ENCODE results near the gene ZNF780B.

ZNF780B gene

GRCh38 chr19:39996811-39997637 lies 59.0 kb downstream of the ZNF780B start, which contains the start of gene ZNF546:
Gene ZNF546, plus strand, starts transcription at chr19:39997060. Its CDS starts 1,267 bp downstream, at chr19:39998327.
- no peak for TF ChIP-seq CTCF (IDR thresholded peaks at IDR 0.05; ENCODE audit: control insufficient read depth, insufficient read depth, low read depth, low read length, missing control alignments)
- no peak for DNase-seq (ENCODE audit: low read depth)
- peak within 1 kb of the TSS; percentile 79 for H3K4me3 ChIP-seq (ENCODE audit: control insufficient read depth, low read depth, low read length)

- no peak for DNase-seq (ENCODE audit: low read depth)
- H3K4me3 ChIP-seq (ENCODE audit: control insufficient read depth, low read depth, low read length): peak overlapping the region; percentile 79
- no peak for TF ChIP-seq CTCF (IDR thresholded peaks at IDR 0.05; ENCODE audit: control insufficient read depth, insufficient read depth, low read depth, low read length, missing control alignments)
Observed at GRCh38 chr19:39996218-39996810, 59.7 kb downstream of the ZNF780B start.

GRCh38 chr19:39995794-39996193 lies 60.2 kb downstream of the ZNF780B start:
- TF ChIP-seq CTCF (IDR thresholded peaks at IDR 0.05; ENCODE audit: control insufficient read depth, insufficient read depth, low read depth, low read length, missing control alignments): no peak
- no peak for DNase-seq (ENCODE audit: low read depth)
- H3K4me3 ChIP-seq (ENCODE audit: control insufficient read depth, low read depth, low read length): no peak overlapping the region; the same call in 1 of the 2 replicates

- no peak for TF ChIP-seq CTCF (IDR thresholded peaks at IDR 0.05; ENCODE audit: control insufficient read depth, insufficient read depth, low read depth, low read length, missing control alignments)
- DNase-seq (ENCODE audit: low read depth): no peak
- no peak overlapping the region for H3K4me3 ChIP-seq (ENCODE audit: control insufficient read depth, low read depth, low read length)
Observed at GRCh38 chr19:39994361-39994760, 61.7 kb downstream of the ZNF780B start.

- TF ChIP-seq CTCF (IDR thresholded peaks at IDR 0.05; ENCODE audit: control insufficient read depth, insufficient read depth, low read depth, low read length, missing control alignments): no peak
- DNase-seq (ENCODE audit: low read depth): no peak
- H3K4me3 ChIP-seq (ENCODE audit: control insufficient read depth, low read depth, low read length): no peak overlapping the region
Observed at GRCh38 chr19:39993605-39994004, 62.4 kb downstream of the ZNF780B start.

- no peak for DNase-seq (ENCODE audit: low read depth)
- H3K4me3 ChIP-seq (ENCODE audit: control insufficient read depth, low read depth, low read length): no peak overlapping the region
- TF ChIP-seq CTCF (IDR thresholded peaks at IDR 0.05; ENCODE audit: control insufficient read depth, insufficient read depth, low read depth, low read length, missing control alignments): no peak
Observed at GRCh38 chr19:39987596-39987995, 68.4 kb downstream of the ZNF780B start.

Measured in AG09309 (cell line).